PC-9 (cell line): ENCODE data around the gene REG4. TPM values are rescaled to one million over a fixed set of nuclear protein-coding genes. Genes with fewer than 3 reads are reported as not detected.

Source experiments
- BruUV-seq: library from RNA; stranded (reverse); fragments of 400-500 nt; replicated peaks from 2 replicates; lab custom pipeline; 2021; lab: Mats Ljungman, UMichigan
- CTCF ChIA-PET: fragments of 300-600 bp; sonication (Branson Sonifier 250); formaldehyde crosslinking; loops from one replicate; lab custom pipeline; 2022; ENCODE audit warnings: antibody characterized with exemption; lab: Charles Lee
- POLR2A ChIA-PET: fragments of 300-600 bp; sonication (Branson Sonifier 250); formaldehyde crosslinking; loops from one replicate; lab custom pipeline; 2022; ENCODE audit warnings: antibody characterized with exemption; ENCODE audit not compliant: unreplicated experiment; lab: Charles Lee
- DNase-seq, 2 experiments: peaks; one replicate each; pipeline versions ENCODE4 v3.0.0 to v3.0.0-alpha.2; 2015 to 2022; ENCODE audit warnings: mixed read lengths in 1 of 2
- H2AFZ ChIP-seq: fragments of 200-600 bp; sonication (generic); 2 replicates; pipeline ENCODE4 v1.8.1; 2017; ENCODE audit warnings: antibody characterized with exemption
- H3F3A ChIP-seq: fragments of 200-600 bp; sonication (generic); 2 replicates; pipeline ENCODE4 v1.8.1; 2017; ENCODE audit warnings: antibody characterized with exemption, mild to moderate bottlenecking, low read depth; ENCODE audit not compliant: insufficient read depth
- H3K27ac ChIP-seq: fragments of 200-600 bp; sonication (generic); 2 replicates; pipeline ENCODE4 v1.6.1; 2016; ENCODE audit warnings: mixed run types
- H3K27me3 ChIP-seq: fragments of 200-600 bp; sonication (generic); 2 replicates; pipeline ENCODE4 v1.6.1; 2016; ENCODE audit warnings: low read depth, mixed run types; ENCODE audit not compliant: insufficient read depth
- H3K36me3 ChIP-seq: fragments of 200-600 bp; sonication (generic); 2 replicates; pipeline ENCODE4 v1.6.1; 2016; ENCODE audit warnings: low read depth, mixed run types
- H3K4me1 ChIP-seq: fragments of 200-600 bp; sonication (generic); replicated peaks from 2 replicates; pipeline ENCODE4 v1.6.1; 2016; ENCODE audit warnings: mixed run types; ENCODE audit not compliant: insufficient read depth
- H3K4me2 ChIP-seq: fragments of 200-600 bp; sonication (generic); 2 replicates; pipeline ENCODE4 v1.6.1; 2017; ENCODE audit warnings: mixed run types
- H3K4me3 ChIP-seq: fragments of 200-600 bp; sonication (generic); 2 replicates; pipeline ENCODE4 v1.6.1; 2016; ENCODE audit warnings: mixed run types
- H3K79me2 ChIP-seq: fragments of 200-600 bp; sonication (generic); 2 replicates; pipeline ENCODE4 v1.6.1; 2017; ENCODE audit warnings: low read depth, mixed run types
- H3K9me2 ChIP-seq: fragments of 200-600 bp; sonication (generic); 2 replicates; pipeline ENCODE4 v1.8.1; 2017; ENCODE audit warnings: mild to moderate bottlenecking; ENCODE audit not compliant: insufficient read depth
- H3K9me3 ChIP-seq: fragments of 200-600 bp; sonication (generic); 2 replicates; pipeline ENCODE4 v1.8.1; 2016; ENCODE audit warnings: low read depth; ENCODE audit not compliant: insufficient read depth
- H4K20me1 ChIP-seq: fragments of 200-600 bp; sonication (generic); 2 replicates; pipeline ENCODE4 v1.8.1; 2017; ENCODE audit not compliant: insufficient read depth
- EZH2 ChIP-seq: fragments of 200-600 bp; sonication (generic); IDR thresholded peaks from 2 replicates; pipeline ENCODE4 v1.8.0; 2017; ENCODE audit warnings: antibody characterized with exemption, low read depth
- intact Hi-C: fragments of 100-400 bp; cut with micrococcal nuclease; formaldehyde crosslinking; loops from one replicate; pipeline ENCODE4 v1.10.0; 2022; ENCODE audit not compliant: unreplicated experiment
- total RNA-seq: library from RNA; stranded (reverse); gene quantifications from 2 replicates; pipeline ENCODE4 v1.2.3, GENCODE V29; 2021
- TF ChIP-seq, protein P1 (sequence below): fragments of 200-600 bp; sonication (generic); conservative IDR thresholded peaks from 2 replicates; pipeline ENCODE4 v1.6.1; 2017; ENCODE audit warnings: mixed run types, antibody characterized with exemption, mild to moderate bottlenecking, moderate library complexity

Gene REG4
- total RNA-seq, 1 experiment from 2014 or later, result not detected

DNA sequence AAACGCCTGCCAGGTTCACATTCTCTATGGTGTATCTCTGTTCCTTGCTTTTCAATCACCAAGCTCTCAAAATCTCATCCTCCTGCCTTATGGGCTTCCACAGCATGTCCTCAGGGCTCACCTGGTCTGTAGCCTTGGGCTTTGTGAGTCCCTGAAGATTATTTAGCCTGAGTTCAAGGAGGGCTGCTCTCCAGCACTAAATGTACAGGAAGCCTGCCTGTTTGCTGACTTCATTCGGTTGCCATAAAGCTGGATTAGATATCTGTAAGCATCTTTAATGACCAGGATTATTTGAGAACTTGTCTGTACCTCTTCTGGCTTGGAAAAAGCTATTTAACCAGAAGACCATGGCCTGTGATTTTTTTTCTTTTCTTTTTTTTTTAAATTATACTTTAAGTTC is 6.9 kb upstream of the REG4 start:
- intact Hi-C loops, result no loop called here
- Histone ChIP-seq H3K9me3 (no peaks in the 10 kb centered on the region), H3K27ac (no peak overlapping the region), H3F3A (no peaks in the 10 kb centered on the region), H3K4me3 (no peak overlapping the region), H3K4me2 (no peak overlapping the region), H2AFZ (no peak overlapping the region), H3K4me1 (0 out of 2 replicates have a peak, but pooled peaks cover 5% of the 10 kb centered on the region), H3K27me3 (no peaks in the 10 kb centered on the region), H3K79me2 (no peaks in the 10 kb centered on the region), H3K36me3 (no peaks in the 10 kb centered on the region), H3K9me2 (no peaks in the 10 kb centered on the region), H4K20me1 (no peaks in the 10 kb centered on the region)
- no peak for DNase-seq
- no TSS peak for BruUV-seq
- ChIA-PET POLR2A (no interaction called here), CTCF (no interaction called here)
- no peak for TF ChIP-seq EZH2
- TF ChIP-seq, protein P1, sequence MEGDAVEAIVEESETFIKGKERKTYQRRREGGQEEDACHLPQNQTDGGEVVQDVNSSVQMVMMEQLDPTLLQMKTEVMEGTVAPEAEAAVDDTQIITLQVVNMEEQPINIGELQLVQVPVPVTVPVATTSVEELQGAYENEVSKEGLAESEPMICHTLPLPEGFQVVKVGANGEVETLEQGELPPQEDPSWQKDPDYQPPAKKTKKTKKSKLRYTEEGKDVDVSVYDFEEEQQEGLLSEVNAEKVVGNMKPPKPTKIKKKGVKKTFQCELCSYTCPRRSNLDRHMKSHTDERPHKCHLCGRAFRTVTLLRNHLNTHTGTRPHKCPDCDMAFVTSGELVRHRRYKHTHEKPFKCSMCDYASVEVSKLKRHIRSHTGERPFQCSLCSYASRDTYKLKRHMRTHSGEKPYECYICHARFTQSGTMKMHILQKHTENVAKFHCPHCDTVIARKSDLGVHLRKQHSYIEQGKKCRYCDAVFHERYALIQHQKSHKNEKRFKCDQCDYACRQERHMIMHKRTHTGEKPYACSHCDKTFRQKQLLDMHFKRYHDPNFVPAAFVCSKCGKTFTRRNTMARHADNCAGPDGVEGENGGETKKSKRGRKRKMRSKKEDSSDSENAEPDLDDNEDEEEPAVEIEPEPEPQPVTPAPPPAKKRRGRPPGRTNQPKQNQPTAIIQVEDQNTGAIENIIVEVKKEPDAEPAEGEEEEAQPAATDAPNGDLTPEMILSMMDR, result no peak

DNA sequence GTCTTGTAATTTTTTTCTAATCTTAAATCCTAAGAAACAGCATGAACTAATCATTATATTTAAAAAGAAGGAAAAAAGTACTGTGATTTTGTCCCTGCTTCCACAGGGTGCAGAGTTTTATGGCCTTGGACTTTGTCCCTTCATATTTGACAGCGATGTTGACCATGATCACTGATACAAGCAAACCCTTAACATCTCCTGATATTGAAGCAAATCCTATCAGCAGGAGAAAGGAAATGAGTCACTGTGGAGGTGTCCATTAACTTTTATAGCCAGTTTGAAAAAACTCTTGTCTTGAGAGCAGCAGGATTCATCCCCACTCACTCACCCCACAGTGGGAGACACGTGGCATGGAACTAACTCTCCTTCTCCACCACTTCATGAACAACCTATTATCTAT is 5.1 kb upstream of the REG4 start:
- ChIA-PET CTCF (no interaction called here), POLR2A (no interaction called here)
- H3K36me3 ChIP-seq, result no peaks in the 10 kb centered on the region
- no peaks in the 10 kb centered on the region for H3K79me2 ChIP-seq
- no peaks in the 10 kb centered on the region for H3K9me3 ChIP-seq
- H3K4me2 ChIP-seq, result no peak overlapping the region
- no peaks in the 10 kb centered on the region for H4K20me1 ChIP-seq
- no peak overlapping the region for H3K27ac ChIP-seq
- H3K27me3 ChIP-seq, result no peaks in the 10 kb centered on the region
- intact Hi-C loops, result no loop called here
- H3F3A ChIP-seq, result no peaks in the 10 kb centered on the region
- DNase-seq, result no peak
- H3K4me1 ChIP-seq, result 0 out of 2 replicates have a peak, but pooled peaks cover 5% of the 10 kb centered on the region
- BruUV-seq, result no TSS peak
- H3K9me2 ChIP-seq, result no peaks in the 10 kb centered on the region
- no peak overlapping the region for H3K4me3 ChIP-seq
- TF ChIP-seq, protein P1, result no peak
- no peak for TF ChIP-seq EZH2
- no peak overlapping the region for H2AFZ ChIP-seq

DNA sequence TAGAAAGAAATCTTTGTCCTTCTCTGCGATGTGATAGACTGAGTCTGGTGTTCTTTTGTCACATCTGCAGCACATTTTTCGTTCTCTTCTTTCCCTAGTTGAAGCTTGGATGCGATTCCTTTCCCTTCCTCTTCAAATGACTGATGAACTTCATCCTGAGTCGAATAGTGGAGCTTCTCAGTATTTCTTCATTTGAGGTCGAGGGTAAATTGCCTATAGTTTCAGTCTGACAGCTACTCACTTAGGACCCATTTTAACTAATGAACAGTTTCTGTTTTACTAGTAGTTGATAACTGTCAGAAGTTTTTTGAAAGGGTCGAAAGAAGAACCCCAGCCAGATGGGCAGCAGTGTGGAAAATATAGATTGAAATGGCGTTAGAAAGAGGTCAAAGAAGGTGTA is 4.7 kb upstream of the REG4 start:
- BruUV-seq, result no TSS peak
- Histone ChIP-seq H3K9me2 (no peaks in the 10 kb centered on the region), H3K4me1 (0 out of 2 replicates have a peak, but pooled peaks cover 5% of the 10 kb centered on the region), H3F3A (no peaks in the 10 kb centered on the region), H3K79me2 (no peaks in the 10 kb centered on the region), H3K4me2 (no peak overlapping the region), H3K9me3 (no peaks in the 10 kb centered on the region), H3K4me3 (no peak overlapping the region), H4K20me1 (no peaks in the 10 kb centered on the region), H3K36me3 (no peaks in the 10 kb centered on the region), H2AFZ (no peak overlapping the region), H3K27me3 (no peaks in the 10 kb centered on the region), H3K27ac (no peak overlapping the region)
- POLR2A ChIA-PET, result no interaction called here
- intact Hi-C loops, result no loop called here
- CTCF ChIA-PET, result no interaction called here
- TF ChIP-seq, protein P1, result no peak
- TF ChIP-seq EZH2, result no peak
- no peak for DNase-seq
